PC-9 (cell line): Measurements from ENCODE around the gene TMPRSS11B. TPM values are rescaled to one million over a fixed set of nuclear protein-coding genes. Genes with fewer than 3 reads are reported as not detected.

Source experiments
- BruUV-seq: library from RNA; stranded (reverse); fragments of 400-500 nt; replicated peaks from 2 replicates; lab custom pipeline; 2021; lab: Mats Ljungman, UMichigan
- CTCF ChIA-PET: fragments of 300-600 bp; sonication (Branson Sonifier 250); formaldehyde crosslinking; loops from one replicate; lab custom pipeline; 2022; ENCODE audit warnings: antibody characterized with exemption; lab: Charles Lee
- POLR2A ChIA-PET: fragments of 300-600 bp; sonication (Branson Sonifier 250); formaldehyde crosslinking; loops from one replicate; lab custom pipeline; 2022; ENCODE audit warnings: antibody characterized with exemption; ENCODE audit not compliant: unreplicated experiment; lab: Charles Lee
- DNase-seq, 2 experiments: peaks; one replicate each; pipeline versions ENCODE4 v3.0.0 to v3.0.0-alpha.2; 2015 to 2022; ENCODE audit warnings: mixed read lengths in 1 of 2
- H2AFZ ChIP-seq: fragments of 200-600 bp; sonication (generic); 2 replicates; pipeline ENCODE4 v1.8.1; 2017; ENCODE audit warnings: antibody characterized with exemption
- H3F3A ChIP-seq: fragments of 200-600 bp; sonication (generic); 2 replicates; pipeline ENCODE4 v1.8.1; 2017; ENCODE audit warnings: antibody characterized with exemption, mild to moderate bottlenecking, low read depth; ENCODE audit not compliant: insufficient read depth
- H3K27ac ChIP-seq: fragments of 200-600 bp; sonication (generic); 2 replicates; pipeline ENCODE4 v1.6.1; 2016; ENCODE audit warnings: mixed run types
- H3K27me3 ChIP-seq: fragments of 200-600 bp; sonication (generic); 2 replicates; pipeline ENCODE4 v1.6.1; 2016; ENCODE audit warnings: low read depth, mixed run types; ENCODE audit not compliant: insufficient read depth
- H3K36me3 ChIP-seq: fragments of 200-600 bp; sonication (generic); 2 replicates; pipeline ENCODE4 v1.6.1; 2016; ENCODE audit warnings: low read depth, mixed run types
- H3K4me1 ChIP-seq: fragments of 200-600 bp; sonication (generic); replicated peaks from 2 replicates; pipeline ENCODE4 v1.6.1; 2016; ENCODE audit warnings: mixed run types; ENCODE audit not compliant: insufficient read depth
- H3K4me2 ChIP-seq: fragments of 200-600 bp; sonication (generic); 2 replicates; pipeline ENCODE4 v1.6.1; 2017; ENCODE audit warnings: mixed run types
- H3K4me3 ChIP-seq: fragments of 200-600 bp; sonication (generic); 2 replicates; pipeline ENCODE4 v1.6.1; 2016; ENCODE audit warnings: mixed run types
- H3K79me2 ChIP-seq: fragments of 200-600 bp; sonication (generic); 2 replicates; pipeline ENCODE4 v1.6.1; 2017; ENCODE audit warnings: low read depth, mixed run types
- H3K9me2 ChIP-seq: fragments of 200-600 bp; sonication (generic); 2 replicates; pipeline ENCODE4 v1.8.1; 2017; ENCODE audit warnings: mild to moderate bottlenecking; ENCODE audit not compliant: insufficient read depth
- H3K9me3 ChIP-seq: fragments of 200-600 bp; sonication (generic); 2 replicates; pipeline ENCODE4 v1.8.1; 2016; ENCODE audit warnings: low read depth; ENCODE audit not compliant: insufficient read depth
- H4K20me1 ChIP-seq: fragments of 200-600 bp; sonication (generic); 2 replicates; pipeline ENCODE4 v1.8.1; 2017; ENCODE audit not compliant: insufficient read depth
- EZH2 ChIP-seq: fragments of 200-600 bp; sonication (generic); IDR thresholded peaks from 2 replicates; pipeline ENCODE4 v1.8.0; 2017; ENCODE audit warnings: antibody characterized with exemption, low read depth
- intact Hi-C: fragments of 100-400 bp; cut with micrococcal nuclease; formaldehyde crosslinking; loops from one replicate; pipeline ENCODE4 v1.10.0; 2022; ENCODE audit not compliant: unreplicated experiment
- total RNA-seq: library from RNA; stranded (reverse); gene quantifications from 2 replicates; pipeline ENCODE4 v1.2.3, GENCODE V29; 2021
- TF ChIP-seq, protein P1 (sequence below): fragments of 200-600 bp; sonication (generic); conservative IDR thresholded peaks from 2 replicates; pipeline ENCODE4 v1.6.1; 2017; ENCODE audit warnings: mixed run types, antibody characterized with exemption, mild to moderate bottlenecking, moderate library complexity

TMPRSS11B gene
- total RNA-seq, 1 experiment from 2014 or later, result not detected

GRCh38 chr4:68240620-68241019 is 4.9 kb downstream of the TMPRSS11B start:
- ChIA-PET POLR2A (no interaction called here), CTCF (no interaction called here)
- no peak overlapping the region for H3K4me2 ChIP-seq
- intact Hi-C loops, result no loop called here
- H3K27ac ChIP-seq, result no peak overlapping the region
- no peak for TF ChIP-seq EZH2
- no peaks in the 10 kb centered on the region for H3K9me3 ChIP-seq
- BruUV-seq, result no TSS peak
- H4K20me1 ChIP-seq, result no peaks in the 10 kb centered on the region
- H3K4me3 ChIP-seq, result no peak overlapping the region
- DNase-seq, result no peak
- H2AFZ ChIP-seq, result no peak overlapping the region
- no peaks in the 10 kb centered on the region for H3K9me2 ChIP-seq
- H3K36me3 ChIP-seq, result no peaks in the 10 kb centered on the region
- H3K27me3 ChIP-seq, result no peaks in the 10 kb centered on the region
- H3F3A ChIP-seq, result no peaks in the 10 kb centered on the region
- H3K4me1 ChIP-seq, result no peaks in the 10 kb centered on the region
- no peaks in the 10 kb centered on the region for H3K79me2 ChIP-seq

DNA sequence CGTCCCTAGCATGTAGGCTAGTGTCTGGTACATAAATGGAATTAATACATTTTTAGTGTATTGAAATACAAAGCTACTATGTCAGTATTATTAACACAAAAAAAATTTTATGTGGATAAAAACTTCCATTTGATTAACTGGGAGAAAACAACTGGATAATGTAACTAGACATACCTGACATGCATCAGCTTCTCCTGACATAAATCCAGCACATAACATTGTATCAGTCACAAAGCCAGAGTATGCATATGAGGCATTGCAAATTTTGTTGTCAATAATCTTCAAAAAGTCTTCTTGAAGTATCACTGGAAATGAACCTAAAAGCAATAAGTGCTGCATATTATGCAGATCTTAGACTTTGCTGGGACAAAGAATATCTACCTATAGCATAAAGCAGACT is 16.9 kb downstream of the TMPRSS11B start:
- intact Hi-C loops, result no loop called here
- Histone ChIP-seq H3F3A (no peaks in the 10 kb centered on the region), H3K9me2 (no peaks in the 10 kb centered on the region), H3K79me2 (no peaks in the 10 kb centered on the region), H3K9me3 (no peaks in the 10 kb centered on the region), H3K27ac (no peak overlapping the region), H3K4me3 (no peak overlapping the region), H2AFZ (no peak overlapping the region), H3K27me3 (no peaks in the 10 kb centered on the region), H3K4me2 (no peak overlapping the region), H4K20me1 (no peaks in the 10 kb centered on the region), H3K4me1 (no peaks in the 10 kb centered on the region), H3K36me3 (no peaks in the 10 kb centered on the region)
- CTCF ChIA-PET, result no interaction called here
- no peak for DNase-seq
- BruUV-seq, result no TSS peak
- TF ChIP-seq, protein P1, sequence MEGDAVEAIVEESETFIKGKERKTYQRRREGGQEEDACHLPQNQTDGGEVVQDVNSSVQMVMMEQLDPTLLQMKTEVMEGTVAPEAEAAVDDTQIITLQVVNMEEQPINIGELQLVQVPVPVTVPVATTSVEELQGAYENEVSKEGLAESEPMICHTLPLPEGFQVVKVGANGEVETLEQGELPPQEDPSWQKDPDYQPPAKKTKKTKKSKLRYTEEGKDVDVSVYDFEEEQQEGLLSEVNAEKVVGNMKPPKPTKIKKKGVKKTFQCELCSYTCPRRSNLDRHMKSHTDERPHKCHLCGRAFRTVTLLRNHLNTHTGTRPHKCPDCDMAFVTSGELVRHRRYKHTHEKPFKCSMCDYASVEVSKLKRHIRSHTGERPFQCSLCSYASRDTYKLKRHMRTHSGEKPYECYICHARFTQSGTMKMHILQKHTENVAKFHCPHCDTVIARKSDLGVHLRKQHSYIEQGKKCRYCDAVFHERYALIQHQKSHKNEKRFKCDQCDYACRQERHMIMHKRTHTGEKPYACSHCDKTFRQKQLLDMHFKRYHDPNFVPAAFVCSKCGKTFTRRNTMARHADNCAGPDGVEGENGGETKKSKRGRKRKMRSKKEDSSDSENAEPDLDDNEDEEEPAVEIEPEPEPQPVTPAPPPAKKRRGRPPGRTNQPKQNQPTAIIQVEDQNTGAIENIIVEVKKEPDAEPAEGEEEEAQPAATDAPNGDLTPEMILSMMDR, result no peak
- no peak for TF ChIP-seq EZH2
- POLR2A ChIA-PET, result no interaction called here

GRCh38 chr4:68218044-68218443 is 27.4 kb downstream of the TMPRSS11B start:
- H3K9me3 ChIP-seq, result no peaks in the 10 kb centered on the region
- CTCF ChIA-PET, result no interaction called here
- H3K4me3 ChIP-seq, result no peak overlapping the region
- H3K27ac ChIP-seq, result no peak overlapping the region
- no peaks in the 10 kb centered on the region for H4K20me1 ChIP-seq
- intact Hi-C loops, result no loop called here
- no peaks in the 10 kb centered on the region for H3K9me2 ChIP-seq
- no peaks in the 10 kb centered on the region for H3K27me3 ChIP-seq
- TF ChIP-seq, protein P1, result no peak
- no peak for TF ChIP-seq EZH2
- H3K4me1 ChIP-seq, result no peaks in the 10 kb centered on the region
- no peak overlapping the region for H2AFZ ChIP-seq
- no peak overlapping the region for H3K4me2 ChIP-seq
- no peaks in the 10 kb centered on the region for H3F3A ChIP-seq
- no peaks in the 10 kb centered on the region for H3K36me3 ChIP-seq
- no peak for DNase-seq
- H3K79me2 ChIP-seq, result no peaks in the 10 kb centered on the region
- BruUV-seq, result no TSS peak
- POLR2A ChIA-PET, result no interaction called here

DNA sequence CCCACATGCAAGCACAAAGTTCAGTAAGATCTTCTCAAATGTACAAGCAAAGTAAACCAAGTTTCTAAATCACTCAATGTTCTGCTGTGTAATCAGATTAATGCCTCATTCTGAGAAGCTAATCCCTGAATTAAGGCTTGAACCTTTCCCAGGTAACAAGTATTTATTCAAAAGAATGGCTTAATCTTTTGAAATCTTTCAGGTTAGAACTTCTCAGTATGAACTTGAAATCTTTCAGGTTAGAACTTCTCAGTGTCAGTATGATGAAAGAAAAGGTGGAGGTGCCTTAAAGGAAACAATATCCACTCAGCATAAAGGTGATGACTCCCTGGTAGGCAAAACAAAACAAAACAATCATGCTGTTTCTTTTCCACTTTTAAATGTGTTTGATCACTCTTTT is 29.0 kb downstream of the TMPRSS11B start:
- Histone ChIP-seq H3K79me2 (no peaks in the 10 kb centered on the region), H3K4me2 (no peak overlapping the region), H3K27ac (no peak overlapping the region), H3K9me2 (no peaks in the 10 kb centered on the region), H4K20me1 (no peaks in the 10 kb centered on the region), H3F3A (no peaks in the 10 kb centered on the region), H2AFZ (no peak overlapping the region), H3K4me3 (no peak overlapping the region), H3K27me3 (no peaks in the 10 kb centered on the region), H3K4me1 (no peaks in the 10 kb centered on the region), H3K36me3 (no peaks in the 10 kb centered on the region), H3K9me3 (no peaks in the 10 kb centered on the region)
- DNase-seq, result no peak
- BruUV-seq, result no TSS peak
- POLR2A ChIA-PET, result no interaction called here
- CTCF ChIA-PET, result no interaction called here
- intact Hi-C loops, result no loop called here
- no peak for TF ChIP-seq EZH2
- TF ChIP-seq, protein P1, result no peak
